ENCODE data around the gene UBE2V1. TPM values are rescaled to one million over a fixed set of nuclear protein-coding genes. Genes with fewer than 3 reads are reported as not detected.

Gene UBE2V1
- total and polyA plus RNA-seq, 2 of the 13 experiments (the other 11 are each of a cell fraction or from before 2014, with no cell fraction given) = 81.3 to 132 TPM

GRCh38 chr20:50040432-50041245 lies 72.3 kb downstream of the UBE2V1 start (continued):
- TF ChIP-seq ZBTB40 (IDR thresholded peaks at IDR 0.05) (no peak), ZBTB40 (CRISPR knock-in tag; IDR thresholded peaks at IDR 0.05) (no peak), ZNF770 (CRISPR knock-in tag; IDR thresholded peaks at IDR 0.05) (peak; percentile 87), HMG20A (CRISPR knock-in tag; IDR thresholded peaks at IDR 0.05; ENCODE audit: borderline replicate concordance) (no peak), ZNF547 (CRISPR knock-in tag; IDR thresholded peaks at IDR 0.05) (no peak), KLF12 (CRISPR knock-in tag; IDR thresholded peaks at IDR 0.05; ENCODE audit: borderline replicate concordance) (no peak), PBX3 (CRISPR knock-in tag; IDR thresholded peaks at IDR 0.05; ENCODE audit: borderline replicate concordance) (no peak), ATAD3A (CRISPR knock-in tag; IDR thresholded peaks at IDR 0.05) (0 out of 2 replicates have a peak, but pooled peaks have one; percentile 66), POLR2AphosphoS2 (IDR thresholded peaks at IDR 0.05; ENCODE audit: low read depth, low read length) (no peak)
